HCT116 (cell line): Measurements from ENCODE around the gene KRT6C. TPM values are rescaled to one million over a fixed set of nuclear protein-coding genes. Genes with fewer than 3 reads are reported as not detected.
"Not testable (repeated sequence)": the region's sequence is repeated elsewhere in the genome, so short reads cannot be mapped to it uniquely, and the experiment has no call there.

Experiments used
- ATAC-seq: fragments of 200-7000 bp; cut with Tn5 transposase; 2 replicates; pipeline ENCODE4 v1.9.1; 2020; ENCODE audit warnings: mild to moderate bottlenecking, moderate library complexity
- BruUV-seq: library from RNA; stranded (reverse); fragments of 400-500 nt; replicated peaks from 2 replicates; lab custom pipeline; 2021; lab: Mats Ljungman, UMichigan
- CTCF ChIA-PET: fragments of 300-600 bp; sonication (Branson Sonifier 250); formaldehyde crosslinking; loops from one replicate; lab custom pipeline; 2021; ENCODE audit warnings: antibody characterized with exemption; lab: Charles Lee
- POLR2A ChIA-PET: fragments of 300-600, 350-600 bp; sonication (Branson Sonifier 250); formaldehyde crosslinking; loops from one replicate; lab custom pipeline; 2021; ENCODE audit warnings: antibody characterized with exemption; lab: Charles Lee
- RAD21 ChIA-PET, 2 experiments: fragments of 300-600 bp; sonication (Branson Sonifier 250); formaldehyde crosslinking; loops; one replicate each; lab custom pipeline; 2023; ENCODE audit warnings: low total read pairs in 2 of 2; ENCODE audit not compliant: uncharacterized antibody in 2 of 2, unreplicated experiment in 2 of 2, low non-redundant PET in 1 of 2; lab: Charles Lee
- DNase-seq: peaks from one replicate; pipeline ENCODE4 v3.0.0-alpha.2; 2010; ENCODE audit warnings: low read depth, low spot score
- H2AFZ ChIP-seq: fragments of 200-600 bp; shearing (Covaris generic), sonication (generic); 2 replicates; pipeline ENCODE4 v1.6.1; 2017; ENCODE audit warnings: low read depth, mixed run types, mixed read lengths, antibody characterized with exemption, low read length; ENCODE audit not compliant: poor library complexity, severe bottlenecking
- H3K27ac ChIP-seq: 2 replicates; pipeline ENCODE4 v1.5.1; 2012; ENCODE audit warnings: low read depth, low read length
- H3K27me3 ChIP-seq: fragments of 200-600 bp; sonication (generic); 2 replicates; pipeline ENCODE4 v1.6.1; 2016; ENCODE audit warnings: mixed run types, low read length, mixed read lengths; ENCODE audit not compliant: insufficient read depth
- H3K36me3 ChIP-seq, 2 experiments: fragments of 200-500 bp in 1 of 2; fragments of 200-600 bp in 1 of 2; sonication (Bioruptor generic) in 1 of 2; sonication (generic) in 1 of 2; 2 replicates each; pipeline versions ENCODE4 v1.5.1 to v1.6.1; 2014 to 2016; ENCODE audit warnings: low read length in 2 of 2, inconsistent platforms in 1 of 2, mixed read lengths in 1 of 2, mixed run types in 1 of 2; ENCODE audit not compliant: insufficient read depth in 2 of 2, control insufficient read depth in 1 of 2
- H3K4me1 ChIP-seq, 2 experiments: fragments of 200-600 bp in 1 of 2; sonication (generic) in 1 of 2; 2 replicates each; pipeline versions ENCODE4 v1.5.1 to v1.6.1; 2012 to 2017; ENCODE audit warnings: low read length in 2 of 2, inconsistent platforms in 1 of 2, mild to moderate bottlenecking in 1 of 2, mixed read lengths in 1 of 2, mixed run types in 1 of 2, moderate library complexity in 1 of 2; ENCODE audit not compliant: insufficient read depth in 2 of 2, control insufficient read depth in 1 of 2
- H3K4me2 ChIP-seq: fragments of 200-600 bp; sonication (generic); 2 replicates; pipeline ENCODE4 v1.6.1; 2017; ENCODE audit warnings: mixed run types, low read length, mixed read lengths
- H3K4me3 ChIP-seq, 2 experiments: fragments of 200-600 bp in 1 of 2; sonication (generic) in 1 of 2; replicated peaks in 1 of 2; 2 replicates each; pipeline ENCODE4 v1.5.1; 2011 to 2016; ENCODE audit warnings: low read length in 2 of 2, control low read depth in 1 of 2, low read depth in 1 of 2, mild to moderate bottlenecking in 1 of 2, mixed read lengths in 1 of 2, mixed run types in 1 of 2
- H3K79me2 ChIP-seq: fragments of 200-600 bp; sonication (generic); 2 replicates; pipeline ENCODE4 v1.6.1; 2017; ENCODE audit warnings: mild to moderate bottlenecking, mixed run types, low read length, moderate library complexity, mixed read lengths; ENCODE audit not compliant: insufficient read depth
- H3K9ac ChIP-seq: fragments of 200-600 bp; sonication (generic); 2 replicates; pipeline ENCODE4 v1.6.1; 2016; ENCODE audit warnings: low read length, mixed read lengths
- H3K9me2 ChIP-seq: fragments of 200-600 bp; sonication (generic), shearing (Covaris generic); 2 replicates; pipeline ENCODE4 v1.6.1; 2017; ENCODE audit warnings: mixed run types, mild to moderate bottlenecking, moderate library complexity; ENCODE audit not compliant: insufficient read depth
- H3K9me3 ChIP-seq, 2 experiments: fragments of 200-500 bp in 1 of 2; fragments of 200-600 bp in 1 of 2; sonication (Bioruptor generic) in 1 of 2; sonication (generic) in 1 of 2; 2 replicates each; pipeline ENCODE4 v1.6.1; 2014 to 2017; ENCODE audit warnings: low read length in 2 of 2, mixed read lengths in 2 of 2, inconsistent platforms in 1 of 2, low read depth in 1 of 2, mild to moderate bottlenecking in 1 of 2, mixed run types in 1 of 2, moderate library complexity in 1 of 2; ENCODE audit not compliant: control insufficient read depth in 1 of 2, insufficient read depth in 1 of 2
- H4K20me1 ChIP-seq: fragments of 200-600 bp; sonication (generic), shearing (Covaris generic); 2 replicates; pipeline ENCODE4 v1.6.1; 2017; ENCODE audit warnings: mixed run types, mild to moderate bottlenecking, moderate library complexity; ENCODE audit not compliant: insufficient read depth
- ATF3 ChIP-seq: IDR thresholded peaks from 2 replicates; pipeline ENCODE4 v1.6.1; 2012
- CBX3 ChIP-seq: IDR thresholded peaks from 2 replicates; pipeline ENCODE4 v1.6.1; 2012; ENCODE audit warnings: low read depth
- CEBPB ChIP-seq: IDR thresholded peaks from 2 replicates; pipeline ENCODE4 v1.6.1; 2012; ENCODE audit warnings: low read depth
- EGR1 ChIP-seq: IDR thresholded peaks from 2 replicates; pipeline ENCODE4 v1.6.1; 2012; ENCODE audit warnings: low read depth
- EZH2 ChIP-seq: fragments of 200-600 bp; sonication (generic); IDR thresholded peaks from 2 replicates; pipeline ENCODE4 v1.6.1; 2017; ENCODE audit warnings: antibody characterized with exemption, mixed run types
- EZH2phosphoT487 ChIP-seq: fragments of 200-600 bp; IDR thresholded peaks from 2 replicates; pipeline ENCODE4 v1.6.1; 2018; ENCODE audit warnings: antibody characterized with exemption, borderline replicate concordance
- JUND ChIP-seq: IDR thresholded peaks from 2 replicates; pipeline ENCODE4 v1.6.1; 2012
- POLR2A ChIP-seq: IDR thresholded peaks from 2 replicates; pipeline ENCODE4 v1.7.0; 2011; ENCODE audit warnings: borderline replicate concordance; ENCODE audit not compliant: insufficient read depth, insufficient read length; ENCODE audit errors: extremely low read depth
- POLR2AphosphoS5 ChIP-seq: IDR thresholded peaks from 2 replicates; pipeline ENCODE4 v1.6.1; 2011; ENCODE audit warnings: mild to moderate bottlenecking, low read depth, low read length, moderate library complexity
- RAD21 ChIP-seq: IDR thresholded peaks from 2 replicates; pipeline ENCODE4 v1.6.1; 2012; ENCODE audit warnings: low read depth, mild to moderate bottlenecking
- SIN3A ChIP-seq: IDR thresholded peaks from 2 replicates; pipeline ENCODE4 v1.6.1; 2012; ENCODE audit warnings: low read depth
- SP1 ChIP-seq: IDR thresholded peaks from 2 replicates; pipeline ENCODE4 v1.6.1; 2012; ENCODE audit warnings: low read depth
- SRF ChIP-seq: IDR thresholded peaks from 2 replicates; pipeline ENCODE4 v1.6.1; 2012; ENCODE audit warnings: low read depth
- TCF7L2 ChIP-seq: IDR thresholded peaks from 2 replicates; pipeline ENCODE4 v1.7.0; 2011; ENCODE audit warnings: borderline replicate concordance, inconsistent platforms; ENCODE audit not compliant: insufficient read depth, insufficient read length; ENCODE audit errors: extremely low read depth
- ZFX ChIP-seq: fragments of 450-650 bp; IDR thresholded peaks from 2 replicates; pipeline ENCODE4 v1.6.1; 2017
- ZNF274 ChIP-seq: fragments of 200-500 bp; sonication (Bioruptor generic); IDR thresholded peaks from 2 replicates; pipeline ENCODE4 v1.6.1; 2014; ENCODE audit warnings: mild to moderate bottlenecking, low read depth, low read length, inconsistent platforms
- intact Hi-C: fragments of 100-400 bp; cut with micrococcal nuclease; formaldehyde crosslinking; loops from 2 replicates; pipeline ENCODE4 v1.10.0; 2022
- total RNA-seq: library from RNA; stranded (reverse); gene quantifications from one replicate; pipeline ENCODE4 v1.2.1, GENCODE V29; 2021; ENCODE audit not compliant: unreplicated experiment
- TF ChIP-seq, protein P1 (sequence below), 3 experiments: fragments of 200-600 bp in 1 of 3; sonication (generic) in 1 of 3; IDR thresholded peaks in 2 of 3; conservative IDR thresholded peaks in 1 of 3; 2 replicates each; pipeline ENCODE4 v1.5.1; 2012 to 2017; ENCODE audit warnings: low read depth in 2 of 3, low read length in 2 of 3, antibody characterized with exemption in 1 of 3, borderline replicate concordance in 1 of 3, control low read depth in 1 of 3, mild to moderate bottlenecking in 1 of 3, mixed read lengths in 1 of 3, mixed run types in 1 of 3, moderate library complexity in 1 of 3; ENCODE audit not compliant: insufficient read depth in 1 of 3
- TF ChIP-seq, protein P2 (sequence below): IDR thresholded peaks from 2 replicates; pipeline ENCODE4 v1.6.1; 2012

KRT6C gene
- total RNA-seq, 1 experiment from 2014 or later = not detected

- TF ChIP-seq ATF3 (no peak), EGR1 (no peak), SIN3A (no peak), POLR2A (no peak)
These were observed 27.9 kb upstream of the KRT6C start (continued) for GRCh38 chr12:52501490-52501889.

DNA sequence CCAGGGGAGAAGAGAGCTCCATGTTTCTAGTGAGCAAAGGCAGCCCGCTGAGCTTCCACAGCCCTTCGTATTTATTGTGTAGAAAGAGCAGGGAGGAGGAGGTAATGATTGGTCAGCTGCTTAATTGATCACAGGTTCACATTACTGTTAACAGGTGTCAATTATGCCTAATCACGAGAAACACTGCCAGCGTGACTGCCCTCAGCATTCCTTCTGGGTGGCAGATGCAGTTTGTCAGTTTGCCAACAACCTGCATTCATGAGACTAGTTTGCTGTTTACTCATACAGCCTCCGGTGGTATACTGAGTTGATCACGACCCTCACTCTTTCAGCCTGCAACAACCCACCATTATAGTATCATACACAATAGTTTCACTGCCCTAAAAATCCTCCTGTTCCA is 27.0 kb upstream of the KRT6C start:
- H4K20me1 ChIP-seq, RAD21 ChIA-PET, intact Hi-C loops, H3K9ac ChIP-seq, H2AFZ ChIP-seq, H3K27ac ChIP-seq, H3K36me3 ChIP-seq, H3K27me3 ChIP-seq, H3K79me2 ChIP-seq, H3K4me2 ChIP-seq, POLR2A ChIA-PET, BruUV-seq, H3K9me2 ChIP-seq, H3K9me3 ChIP-seq, DNase-seq, H3K4me3 ChIP-seq, ATAC-seq: not testable (repeated sequence)
- H3K4me1 ChIP-seq = peaks cover 20 to 54% of the 10 kb centered on the region in 2 experiments
- CTCF ChIA-PET = interaction anchor here (1.2 kb wide), 1 partner anchor 370 kb away, joined by 5 read pairs; no protein-coding TSS in a partner anchor

DNA sequence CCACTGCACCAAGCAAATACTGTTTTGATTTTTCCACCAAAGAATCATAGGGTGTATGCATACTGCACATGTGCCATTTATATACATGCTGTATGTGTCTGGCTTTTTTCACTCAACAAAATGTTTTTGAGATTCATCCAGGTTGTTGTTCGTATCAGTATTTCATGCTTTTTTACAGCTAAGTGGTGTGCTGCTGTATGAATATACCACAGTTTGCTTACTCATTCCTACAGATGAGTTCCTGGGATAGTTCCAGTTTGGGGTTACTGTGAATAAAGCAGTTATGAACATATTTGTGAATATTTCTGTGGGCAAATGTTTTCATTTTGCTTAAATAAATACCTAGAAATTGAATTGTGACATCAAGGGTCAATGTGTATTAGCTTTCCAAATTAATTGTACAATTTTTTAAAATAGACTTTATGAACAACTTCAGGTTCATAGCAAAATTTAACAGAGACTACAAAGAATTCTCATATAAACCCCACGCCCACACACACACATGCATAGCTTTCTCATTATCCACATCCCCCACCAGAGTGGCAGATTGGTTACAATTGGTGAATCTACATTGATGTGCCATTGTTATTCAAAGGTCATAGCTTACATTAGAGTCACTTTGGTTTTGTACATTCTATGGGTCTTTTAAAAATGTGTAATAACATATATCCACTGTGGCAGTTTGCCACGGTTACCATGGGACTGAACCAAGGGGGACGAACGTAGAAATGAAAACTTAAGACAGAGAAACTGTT is 26.4 kb upstream of the KRT6C start:
- ATAC-seq (no peak), DNase-seq (no peak)
- Histone ChIP-seq H3K36me3 (no peaks in the 10 kb centered on the region), H3K27ac (no peak overlapping the region), H3K9me3 (no peaks in the 10 kb centered on the region), H3K4me2 (no peak overlapping the region), H3K9ac (no peak overlapping the region), H3K4me3 (no peak overlapping the region), H3K4me1 (peaks cover 26 to 60% of the 10 kb centered on the region in 2 experiments), H3K9me2 (no peaks in the 10 kb centered on the region), H4K20me1 (no peaks in the 10 kb centered on the region), H2AFZ (no peak overlapping the region), H3K27me3 (no peaks in the 10 kb centered on the region), H3K79me2 (no peaks in the 10 kb centered on the region)
- CTCF ChIA-PET = interaction anchor here (1.2 kb wide), 1 partner anchor 371 kb away, joined by 5 read pairs; no protein-coding TSS in a partner anchor
- RAD21 ChIA-PET = no interaction called here
- no TSS peak for BruUV-seq
- intact Hi-C loops = no loop called here
- POLR2A ChIA-PET = no interaction called here
- no peak for TF ChIP-seq SRF
- no peak for TF ChIP-seq ZNF274
- TF ChIP-seq POLR2AphosphoS5 = no peak
- no peak for TF ChIP-seq SP1
- TF ChIP-seq, protein P1, sequence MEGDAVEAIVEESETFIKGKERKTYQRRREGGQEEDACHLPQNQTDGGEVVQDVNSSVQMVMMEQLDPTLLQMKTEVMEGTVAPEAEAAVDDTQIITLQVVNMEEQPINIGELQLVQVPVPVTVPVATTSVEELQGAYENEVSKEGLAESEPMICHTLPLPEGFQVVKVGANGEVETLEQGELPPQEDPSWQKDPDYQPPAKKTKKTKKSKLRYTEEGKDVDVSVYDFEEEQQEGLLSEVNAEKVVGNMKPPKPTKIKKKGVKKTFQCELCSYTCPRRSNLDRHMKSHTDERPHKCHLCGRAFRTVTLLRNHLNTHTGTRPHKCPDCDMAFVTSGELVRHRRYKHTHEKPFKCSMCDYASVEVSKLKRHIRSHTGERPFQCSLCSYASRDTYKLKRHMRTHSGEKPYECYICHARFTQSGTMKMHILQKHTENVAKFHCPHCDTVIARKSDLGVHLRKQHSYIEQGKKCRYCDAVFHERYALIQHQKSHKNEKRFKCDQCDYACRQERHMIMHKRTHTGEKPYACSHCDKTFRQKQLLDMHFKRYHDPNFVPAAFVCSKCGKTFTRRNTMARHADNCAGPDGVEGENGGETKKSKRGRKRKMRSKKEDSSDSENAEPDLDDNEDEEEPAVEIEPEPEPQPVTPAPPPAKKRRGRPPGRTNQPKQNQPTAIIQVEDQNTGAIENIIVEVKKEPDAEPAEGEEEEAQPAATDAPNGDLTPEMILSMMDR (IDR thresholded peaks at IDR 0.05 in 2 of 3, conservative IDR thresholded peaks at IDR 0.05 in 1 of 3; ENCODE audit: borderline replicate concordance in 1 of 3, insufficient read depth in 1 of 3, low read depth in 2 of 3, low read length in 2 of 3) = no peak
- TF ChIP-seq EZH2phosphoT487 = no peak
- no peak for TF ChIP-seq TCF7L2
- TF ChIP-seq JUND = no peak
- TF ChIP-seq CBX3 = no peak
- TF ChIP-seq, protein P2, sequence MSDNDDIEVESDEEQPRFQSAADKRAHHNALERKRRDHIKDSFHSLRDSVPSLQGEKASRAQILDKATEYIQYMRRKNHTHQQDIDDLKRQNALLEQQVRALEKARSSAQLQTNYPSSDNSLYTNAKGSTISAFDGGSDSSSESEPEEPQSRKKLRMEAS = no peak
- TF ChIP-seq EZH2 = no peak
- TF ChIP-seq RAD21 = no peak
- no peak for TF ChIP-seq SIN3A
- TF ChIP-seq ZFX = no peak
- no peak for TF ChIP-seq EGR1
- TF ChIP-seq CEBPB = no peak
